SK-N-SH (cell line): ENCODE measurements around the gene ZFTA. TPM values are rescaled to one million over a fixed set of nuclear protein-coding genes. Genes with fewer than 3 reads are reported as not detected.

Experiments used
- CTCF ChIA-PET: fragments of 300-600, 350-600 bp; formaldehyde crosslinking; extraction: SDS; loops from one replicate; lab custom pipeline; 2021; lab: Yijun Ruan, JAX
- POLR2A ChIA-PET: fragments of 350-600 bp; sonication (Branson Sonifier 250); formaldehyde crosslinking; extraction: SDS; loops from one replicate; lab custom pipeline; 2020; ENCODE audit warnings: antibody characterized with exemption, inconsistent platforms; lab: Yijun Ruan, JAX
- DNase-seq: peaks from one replicate; pipeline ENCODE4 v3.0.0; 2012
- H2AFZ ChIP-seq: fragments of 200-600 bp; sonication (generic); 2 replicates; pipeline ENCODE4 v1.8.1; 2016; ENCODE audit warnings: antibody characterized with exemption, mild to moderate bottlenecking, low read depth
- H3F3A ChIP-seq: fragments of 200-600 bp; sonication (generic); replicated peaks from 2 replicates; pipeline ENCODE3; 2016; ENCODE audit warnings: antibody characterized with exemption, mild to moderate bottlenecking; ENCODE audit not compliant: insufficient read depth
- H3K27ac ChIP-seq, 2 experiments: fragments of 200-500 bp in 1 of 2; fragments of 200-600 bp in 1 of 2; sonication (Bioruptor generic) in 1 of 2; sonication (generic), shearing (Covaris generic) in 1 of 2; 2 replicates each; pipeline versions ENCODE4 v1.5.1 to v1.6.1; 2014 to 2016; ENCODE audit warnings: low read depth in 2 of 2, inconsistent platforms in 1 of 2, low read length in 1 of 2, mild to moderate bottlenecking in 1 of 2, mixed read lengths in 1 of 2
- H3K27me3 ChIP-seq: fragments of 200-600 bp; sonication (generic), shearing (Covaris generic); 2 replicates; pipeline ENCODE4 v1.6.1; 2016; ENCODE audit warnings: mixed run types; ENCODE audit not compliant: insufficient read depth
- H3K36me3 ChIP-seq, 2 experiments: fragments of 200-500 bp in 1 of 2; fragments of 200-600 bp in 1 of 2; sonication (Bioruptor generic) in 1 of 2; sonication (generic) in 1 of 2; replicated peaks in 1 of 2; 2 replicates each; pipeline versions ENCODE3 to v1.5.1; 2014 to 2016; ENCODE audit warnings: low read length in 1 of 2, mild to moderate bottlenecking in 1 of 2; ENCODE audit not compliant: insufficient read depth in 2 of 2, control insufficient read depth in 1 of 2
- H3K4me1 ChIP-seq, 2 experiments: fragments of 200-500 bp in 1 of 2; fragments of 200-600 bp in 1 of 2; sonication (Bioruptor generic) in 1 of 2; sonication (generic), shearing (Covaris generic) in 1 of 2; 2 replicates each; pipeline versions ENCODE4 v1.5.1 to v1.6.1; 2014 to 2016; ENCODE audit warnings: low read depth in 1 of 2, low read length in 1 of 2, mixed run types in 1 of 2; ENCODE audit not compliant: insufficient read depth in 2 of 2, control insufficient read depth in 1 of 2
- H3K4me2 ChIP-seq: fragments of 200-600 bp; sonication (generic), shearing (Covaris generic); 2 replicates; pipeline ENCODE4 v1.6.1; 2017; ENCODE audit warnings: mixed run types
- H3K4me3 ChIP-seq, 2 experiments: fragments of 200-500 bp in 1 of 2; fragments of 200-600 bp in 1 of 2; sonication (Bioruptor generic) in 1 of 2; sonication (generic), shearing (Covaris generic) in 1 of 2; 2 replicates each; pipeline versions ENCODE4 v1.5.1 to v1.8.1; 2014 to 2016; ENCODE audit warnings: low read depth in 2 of 2, inconsistent platforms in 1 of 2, low read length in 1 of 2, mild to moderate bottlenecking in 1 of 2, mixed read lengths in 1 of 2, moderate library complexity in 1 of 2
- H3K79me2 ChIP-seq: fragments of 200-600 bp; sonication (generic); 2 replicates; pipeline ENCODE4 v1.8.1; 2017; ENCODE audit warnings: mild to moderate bottlenecking; ENCODE audit not compliant: insufficient read depth
- H3K9ac ChIP-seq: fragments of 200-600 bp; sonication (generic); 2 replicates; pipeline ENCODE4 v1.6.1; 2017; ENCODE audit warnings: mixed run types
- H3K9me2 ChIP-seq: fragments of 200-600 bp; sonication (generic); 2 replicates; pipeline ENCODE4 v1.6.1; 2017; ENCODE audit warnings: mixed run types
- H3K9me3 ChIP-seq: fragments of 200-600 bp; sonication (generic); 2 replicates; pipeline ENCODE4 v1.6.1; 2017; ENCODE audit warnings: mixed run types, mild to moderate bottlenecking, moderate library complexity
- H4K20me1 ChIP-seq: fragments of 200-600 bp; sonication (generic); 2 replicates; pipeline ENCODE4 v1.6.1; 2017; ENCODE audit warnings: mild to moderate bottlenecking, mixed run types; ENCODE audit not compliant: insufficient read depth
- CTCF ChIP-seq: fragments of 200-600 bp; sonication (generic); IDR thresholded peaks from 2 replicates; pipeline ENCODE4 v1.6.1; 2017; ENCODE audit warnings: antibody characterized with exemption, mild to moderate bottlenecking, moderate library complexity
- FOSL2 ChIP-seq: IDR thresholded peaks from 2 replicates; pipeline ENCODE4 v1.4.0; 2012; ENCODE audit warnings: low read depth, mild to moderate bottlenecking, moderate library complexity, borderline replicate concordance
- FOXJ3 ChIP-seq: sonication (generic); formaldehyde crosslinking; IDR thresholded peaks from 2 replicates; pipeline ENCODE4 v1.5.1; 2020; ENCODE audit warnings: mild to moderate bottlenecking, missing genetic modification reagents
- FOXM1 ChIP-seq: IDR thresholded peaks from 2 replicates; pipeline ENCODE4 v1.4.0; 2012; ENCODE audit warnings: low read depth, mild to moderate bottlenecking
- JUND ChIP-seq: IDR thresholded peaks from 2 replicates; pipeline ENCODE4 v1.4.0; 2012
- MAX ChIP-seq: IDR thresholded peaks from 2 replicates; pipeline ENCODE4 v1.4.0; 2012; ENCODE audit warnings: low read depth
- NFIC ChIP-seq: IDR thresholded peaks from 2 replicates; pipeline ENCODE4 v1.4.0; 2012; ENCODE audit warnings: borderline replicate concordance
- RAD21 ChIP-seq: IDR thresholded peaks from 2 replicates; pipeline ENCODE4 v1.6.1; 2012; ENCODE audit warnings: mild to moderate bottlenecking, low read length
- REST ChIP-seq: IDR thresholded peaks from 2 replicates; pipeline ENCODE4 v1.6.1; 2012; ENCODE audit warnings: mild to moderate bottlenecking, low read depth, low read length, moderate library complexity
- TAF1 ChIP-seq: IDR thresholded peaks from 2 replicates; pipeline ENCODE4 v1.6.1; 2012; ENCODE audit warnings: low read depth, mild to moderate bottlenecking, low read length, moderate library complexity, borderline replicate concordance
- TEAD4 ChIP-seq: IDR thresholded peaks from 2 replicates; pipeline ENCODE4 v1.4.0; 2012; ENCODE audit warnings: mild to moderate bottlenecking, borderline replicate concordance; ENCODE audit not compliant: insufficient read depth
- WGBS: methylation state at CpG from one replicate; pipeline ENCODE4 v1.1.6; 2017; ENCODE audit warnings: low lambda C conversion rate; 5-methylcytosine and 5-hydroxymethylcytosine counted together
- polyA plus RNA-seq, 3 experiments: library from polyadenylated mRNA; depleted of rRNA; stranded (reverse); fragments of >200 nt; gene quantifications; 2 replicates each; pipeline ENCODE4 v1.2.3, GENCODE V29; 2012

The ZFTA gene
- polyA plus RNA-seq, 1 of the 3 experiments (the other 2 are of a cell fraction): 8.7 TPM

GRCh38 chr11:63747011-63747410 is 21.6 kb downstream of the ZFTA start:
- TF ChIP-seq RAD21 (no peak), JUND (no peak), FOXM1 (no peak), REST (no peak), TAF1 (no peak), MAX (no peak), FOXJ3 (CRISPR knock-in tag) (no peak), NFIC (no peak)
- H3K9ac ChIP-seq: no peak overlapping the region
- no peak overlapping the region for H3K4me3 ChIP-seq
- no peaks in the 10 kb centered on the region for H3K4me1 ChIP-seq
- peaks cover 38% of the 10 kb centered on the region for H3K79me2 ChIP-seq
- no peak overlapping the region for H2AFZ ChIP-seq
- H4K20me1 ChIP-seq: peaks cover 8% of the 10 kb centered on the region; the same call in 1 of the 2 replicates
- peaks cover 3 to 13% of the 10 kb centered on the region in 2 experiments for H3K36me3 ChIP-seq
- WGBS: 92% methylated on average over 3 of the region's 3 CpGs
- H3K27ac ChIP-seq: no peak overlapping the region
- no peak overlapping the region for H3K4me2 ChIP-seq
- H3F3A ChIP-seq: no peaks in the 10 kb centered on the region
- no peaks in the 10 kb centered on the region for H3K9me2 ChIP-seq
- CTCF ChIA-PET: interaction anchor here (1.2 kb wide), 1 partner anchor 9 kb away, joined by 4 read pairs; no protein-coding TSS in a partner anchor
- POLR2A ChIA-PET: no interaction called here
- DNase-seq: no peak
- H3K9me3 ChIP-seq: no peaks in the 10 kb centered on the region
- no peaks in the 10 kb centered on the region for H3K27me3 ChIP-seq

- Histone ChIP-seq H4K20me1 (peaks cover 8% of the 10 kb centered on the region; the same call in 1 of the 2 replicates), H3K79me2 (peaks cover 48% of the 10 kb centered on the region), H3K4me3 (no peak overlapping the region), H2AFZ (no peak overlapping the region), H3K36me3 (peaks cover 3 to 12% of the 10 kb centered on the region in 2 experiments), H3K27ac (no peak overlapping the region), H3K27me3 (no peaks in the 10 kb centered on the region), H3K9me3 (no peaks in the 10 kb centered on the region), H3F3A (no peaks in the 10 kb centered on the region), H3K4me1 (no peaks in the 10 kb centered on the region), H3K4me2 (no peak overlapping the region), H3K9ac (no peak overlapping the region), H3K9me2 (no peaks in the 10 kb centered on the region)
- DNase-seq: no peak
- whole genome bisulfite sequencing: 97% methylated on average over 13 of the region's 13 CpGs
- CTCF ChIA-PET: interaction anchor here (0.6 to 1.5 kb wide), 4 partner anchors 11 to 266 kb away, joined by 3 to 5 read pairs (median 3); no protein-coding TSS in a partner anchor
- no peak for TF ChIP-seq FOXM1
- TF ChIP-seq TEAD4: no peak
- no peak for TF ChIP-seq FOSL2
- TF ChIP-seq CTCF: peak; percentile 36
- POLR2A ChIA-PET: no interaction called here
These were observed 23.0 kb downstream of the ZFTA start for GRCh38 chr11:63745304-63746170.
